ENCODE data around the gene ATOH1.

ATOH1 gene

GRCh38 chr4:93814722-93815121 lies 13.8 kb upstream of the ATOH1 start:
- H3K4me3 ChIP-seq (ENCODE audit: control insufficient read depth, low read depth, low read length) = no peak overlapping the region
- no peak for DNase-seq (ENCODE audit: low read depth)
- TF ChIP-seq, protein P1, sequence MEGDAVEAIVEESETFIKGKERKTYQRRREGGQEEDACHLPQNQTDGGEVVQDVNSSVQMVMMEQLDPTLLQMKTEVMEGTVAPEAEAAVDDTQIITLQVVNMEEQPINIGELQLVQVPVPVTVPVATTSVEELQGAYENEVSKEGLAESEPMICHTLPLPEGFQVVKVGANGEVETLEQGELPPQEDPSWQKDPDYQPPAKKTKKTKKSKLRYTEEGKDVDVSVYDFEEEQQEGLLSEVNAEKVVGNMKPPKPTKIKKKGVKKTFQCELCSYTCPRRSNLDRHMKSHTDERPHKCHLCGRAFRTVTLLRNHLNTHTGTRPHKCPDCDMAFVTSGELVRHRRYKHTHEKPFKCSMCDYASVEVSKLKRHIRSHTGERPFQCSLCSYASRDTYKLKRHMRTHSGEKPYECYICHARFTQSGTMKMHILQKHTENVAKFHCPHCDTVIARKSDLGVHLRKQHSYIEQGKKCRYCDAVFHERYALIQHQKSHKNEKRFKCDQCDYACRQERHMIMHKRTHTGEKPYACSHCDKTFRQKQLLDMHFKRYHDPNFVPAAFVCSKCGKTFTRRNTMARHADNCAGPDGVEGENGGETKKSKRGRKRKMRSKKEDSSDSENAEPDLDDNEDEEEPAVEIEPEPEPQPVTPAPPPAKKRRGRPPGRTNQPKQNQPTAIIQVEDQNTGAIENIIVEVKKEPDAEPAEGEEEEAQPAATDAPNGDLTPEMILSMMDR (IDR thresholded peaks at IDR 0.05; ENCODE audit: control insufficient read depth, insufficient read depth, low read depth, low read length, missing control alignments) = no peak

DNA sequence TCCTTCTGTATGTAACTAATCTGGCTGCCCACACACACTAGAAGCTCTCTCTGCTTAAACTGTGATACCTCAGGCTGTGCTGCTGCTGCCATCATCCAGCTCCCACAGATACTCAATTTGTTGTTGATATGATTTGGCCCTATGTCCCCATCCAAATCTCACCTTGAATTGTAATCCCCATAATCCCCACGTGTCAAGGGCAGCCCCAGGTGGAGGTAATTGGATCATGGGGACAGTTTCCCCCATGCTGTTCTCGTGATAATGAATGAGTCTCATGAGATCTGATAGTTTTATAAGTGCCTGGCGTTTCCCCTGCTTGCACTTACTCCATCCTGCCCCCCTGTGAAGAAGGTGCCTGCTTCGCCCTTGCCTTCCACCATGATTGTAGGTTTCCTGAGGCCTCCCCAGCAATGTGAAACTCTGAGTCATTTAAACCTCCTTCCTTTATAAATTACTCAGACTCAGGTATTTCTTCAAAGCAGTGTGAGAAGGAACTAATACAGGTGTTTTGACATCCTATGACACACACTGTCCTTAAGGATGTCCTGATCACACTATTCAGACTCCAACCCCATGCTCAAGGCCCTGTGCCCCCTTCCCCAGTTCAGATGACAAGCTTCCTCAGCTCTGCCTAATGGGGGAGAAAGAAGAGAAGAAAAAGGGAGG lies 2.9 kb upstream of the ATOH1 start:
- no peak for DNase-seq (ENCODE audit: low read depth)
- TF ChIP-seq, protein P1 (IDR thresholded peaks at IDR 0.05; ENCODE audit: control insufficient read depth, insufficient read depth, low read depth, low read length, missing control alignments) = no peak
- no peak overlapping the region for H3K4me3 ChIP-seq (ENCODE audit: control insufficient read depth, low read depth, low read length)

GRCh38 chr4:93827272-93827947 lies 1.1 kb upstream of the ATOH1 start:
- H3K4me3 ChIP-seq (ENCODE audit: control insufficient read depth, low read depth, low read length) = no peak overlapping the region
- no peak for DNase-seq (ENCODE audit: low read depth)

DNA sequence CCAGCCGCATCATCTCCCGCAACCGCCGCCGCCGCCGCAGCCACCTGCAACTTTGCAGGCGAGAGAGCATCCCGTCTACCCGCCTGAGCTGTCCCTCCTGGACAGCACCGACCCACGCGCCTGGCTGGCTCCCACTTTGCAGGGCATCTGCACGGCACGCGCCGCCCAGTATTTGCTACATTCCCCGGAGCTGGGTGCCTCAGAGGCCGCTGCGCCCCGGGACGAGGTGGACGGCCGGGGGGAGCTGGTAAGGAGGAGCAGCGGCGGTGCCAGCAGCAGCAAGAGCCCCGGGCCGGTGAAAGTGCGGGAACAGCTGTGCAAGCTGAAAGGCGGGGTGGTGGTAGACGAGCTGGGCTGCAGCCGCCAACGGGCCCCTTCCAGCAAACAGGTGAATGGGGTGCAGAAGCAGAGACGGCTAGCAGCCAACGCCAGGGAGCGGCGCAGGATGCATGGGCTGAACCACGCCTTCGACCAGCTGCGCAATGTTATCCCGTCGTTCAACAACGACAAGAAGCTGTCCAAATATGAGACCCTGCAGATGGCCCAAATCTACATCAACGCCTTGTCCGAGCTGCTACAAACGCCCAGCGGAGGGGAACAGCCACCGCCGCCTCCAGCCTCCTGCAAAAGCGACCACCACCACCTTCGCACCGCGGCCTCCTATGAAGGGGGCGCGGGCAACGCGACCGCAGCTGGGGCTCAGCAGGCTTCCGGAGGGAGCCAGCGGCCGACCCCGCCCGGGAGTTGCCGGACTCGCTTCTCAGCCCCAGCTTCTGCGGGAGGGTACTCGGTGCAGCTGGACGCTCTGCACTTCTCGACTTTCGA lies 654 bp downstream of the ATOH1 start:
- TF ChIP-seq, protein P1 (IDR thresholded peaks at IDR 0.05; ENCODE audit: control insufficient read depth, insufficient read depth, low read depth, low read length, missing control alignments) = no peak
- H3K4me3 ChIP-seq (ENCODE audit: control insufficient read depth, low read depth, low read length) = no peak overlapping the region
- no peak for DNase-seq (ENCODE audit: low read depth)

More at GRCh38 chr4:93827272-93827947, 1.1 kb upstream of the ATOH1 start:
- TF ChIP-seq, protein P1 (IDR thresholded peaks at IDR 0.05; ENCODE audit: control insufficient read depth, insufficient read depth, low read depth, low read length, missing control alignments) = no peak

DNA sequence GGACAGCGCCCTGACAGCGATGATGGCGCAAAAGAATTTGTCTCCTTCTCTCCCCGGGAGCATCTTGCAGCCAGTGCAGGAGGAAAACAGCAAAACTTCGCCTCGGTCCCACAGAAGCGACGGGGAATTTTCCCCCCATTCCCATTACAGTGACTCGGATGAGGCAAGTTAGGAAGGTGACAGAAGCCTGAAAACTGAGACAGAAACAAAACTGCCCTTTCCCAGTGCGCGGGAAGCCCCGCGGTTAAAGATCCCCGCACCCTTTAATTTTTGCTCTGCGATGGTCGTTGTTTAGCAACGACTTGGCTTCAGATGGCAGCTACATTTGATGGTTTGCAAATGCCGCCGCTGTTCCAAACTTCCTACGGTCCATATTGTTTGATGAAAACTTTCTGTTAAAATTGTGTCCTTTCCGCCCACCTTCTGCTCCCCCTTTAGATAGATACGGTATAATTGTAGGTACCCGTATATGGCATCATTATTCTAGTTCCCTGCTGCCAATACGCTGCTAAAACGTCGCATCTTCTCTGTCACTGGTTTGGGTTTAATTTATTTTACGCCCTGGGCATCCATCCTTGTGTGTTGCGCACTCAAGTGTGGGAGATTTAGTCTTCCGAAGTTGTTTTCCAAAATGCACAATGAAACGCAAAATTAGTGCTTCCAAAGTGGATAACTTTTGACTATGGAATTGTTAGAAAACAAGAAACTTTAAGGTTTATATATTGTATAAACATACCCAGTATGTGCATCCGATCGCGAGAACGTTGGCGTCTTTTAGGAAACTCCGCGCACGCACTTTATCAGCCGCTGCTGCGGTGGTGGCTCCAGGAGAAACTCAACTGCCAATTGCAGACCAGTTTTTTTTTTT lies 1.5 kb downstream of the ATOH1 start:
- DNase-seq (ENCODE audit: low read depth) = no peak
- TF ChIP-seq, protein P1 (IDR thresholded peaks at IDR 0.05; ENCODE audit: control insufficient read depth, insufficient read depth, low read depth, low read length, missing control alignments) = no peak
- no peak overlapping the region for H3K4me3 ChIP-seq (ENCODE audit: control insufficient read depth, low read depth, low read length)

Measured in AG09309 (cell line).